SH-SY5Y (cell line): ENCODE measurements around the gene APOM.

Experiments used
- GATA2 ChIP-seq: IDR thresholded peaks from 2 replicates; pipeline ENCODE4 v1.6.1; 2011; ENCODE audit warnings: mild to moderate bottlenecking, low read depth, low read length
- GATA3 ChIP-seq: IDR thresholded peaks from 2 replicates; pipeline ENCODE4 v1.6.1; 2011; ENCODE audit warnings: low read depth, mild to moderate bottlenecking, low read length, moderate library complexity

DNA sequence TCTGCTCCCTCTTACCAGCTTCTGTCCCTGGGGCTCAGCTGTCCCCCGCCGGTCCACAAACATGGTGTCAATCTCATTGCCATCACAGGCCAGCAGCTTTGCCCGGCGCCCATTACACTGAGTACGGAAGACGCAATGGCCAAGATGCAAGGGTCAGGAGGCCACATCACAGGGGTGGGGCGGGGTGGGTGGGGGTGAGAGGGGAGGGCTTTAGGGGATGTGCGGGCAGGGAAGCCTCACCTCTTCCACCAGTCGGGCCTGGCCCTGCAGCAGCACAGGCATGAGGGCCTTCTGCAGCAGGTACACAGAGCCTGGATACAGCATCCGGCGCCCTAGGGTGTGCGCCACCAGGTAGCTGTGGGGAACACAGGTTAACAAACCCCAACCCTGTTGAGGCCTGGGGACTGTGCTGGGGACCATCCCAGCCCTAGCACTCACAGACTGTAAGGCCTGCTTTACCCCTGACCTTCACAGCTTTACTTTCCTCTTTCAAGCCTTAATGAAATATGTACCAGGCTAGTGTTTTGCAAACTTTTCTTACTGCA lies 35.9 kb downstream of the APOM start:
- TF ChIP-seq GATA3 = no peak
- TF ChIP-seq GATA2 = no peak
